ENCODE measurements around the gene RAVER1.
A peak's percentile ranks its signal among the peaks of the same experiment; 100 is the strongest.

RAVER1 gene

GRCh38 chr19:10286803-10287737, 46.3 kb downstream of the RAVER1 start, which contains the start of gene ICAM4 (continued):
- TF ChIP-seq ZBTB44 (tag by site-specific recombination; IDR thresholded peaks at IDR 0.05) (peak; percentile 89; the same call in 1 of the 2 replicates), ZNF777 (tag by site-specific recombination; IDR thresholded peaks at IDR 0.05; ENCODE audit: borderline replicate concordance) (peak; percentile 95), ZNF202 (tag by site-specific recombination; IDR thresholded peaks at IDR 0.05; ENCODE audit: borderline replicate concordance) (no peak), ZNF629 (tag by site-specific recombination; IDR thresholded peaks at IDR 0.05) (no peak), ZNF157 (tag by site-specific recombination; IDR thresholded peaks at IDR 0.05) (no peak), GFI1B (tag by site-specific recombination; IDR thresholded peaks at IDR 0.05) (no peak), AEBP2 (tag by site-specific recombination; IDR thresholded peaks at IDR 0.05; ENCODE audit: borderline replicate concordance) (no peak), ZNF426 (tag by site-specific recombination; IDR thresholded peaks at IDR 0.05) (no peak), ZNF398 (tag by site-specific recombination; IDR thresholded peaks at IDR 0.05) (peak; percentile 34; the same call in 1 of the 2 replicates), HOXD13 (CRISPR knock-in tag; IDR thresholded peaks at IDR 0.05; ENCODE audit: borderline replicate concordance) (no peak), HIC1 (tag by site-specific recombination; IDR thresholded peaks at IDR 0.05) (peak; percentile 64), ZBTB20 (tag by site-specific recombination; IDR thresholded peaks at IDR 0.05) (peak; percentile 95), IKZF3 (tag by site-specific recombination; IDR thresholded peaks at IDR 0.05) (peak; percentile 79), SP7 (tag by site-specific recombination; IDR thresholded peaks at IDR 0.05) (peak; percentile 78; the same call in 1 of the 2 replicates), BCL11B (tag by site-specific recombination; IDR thresholded peaks at IDR 0.05; ENCODE audit: low read depth) (0 out of 2 replicates have a peak, but pooled peaks have one; percentile 17), ZNF518A (tag by site-specific recombination; conservative IDR thresholded peaks at IDR 0.05; ENCODE audit: low read depth) (no peak), SCRT2 (tag by site-specific recombination; IDR thresholded peaks at IDR 0.05) (peak; percentile 96), ZNF114 (tag by site-specific recombination; IDR thresholded peaks at IDR 0.05) (no peak), PATZ1 (tag by site-specific recombination; IDR thresholded peaks at IDR 0.05) (peak; percentile 59), INSM2 (tag by site-specific recombination; IDR thresholded peaks at IDR 0.05) (peak; percentile 17; the same call in 1 of the 2 replicates)

All from HEK293 (cell line).